Keratinocyte (primary cell): ENCODE results near the gene UROC1.

Source experiments
- CTCF ChIP-seq, 3 experiments: IDR thresholded peaks in 1 of 3; conservative IDR thresholded peaks in 1 of 3; optimal IDR thresholded peaks in 1 of 3; 2 replicates in 2 of 3; 3 replicates in 1 of 3; pipeline versions ENCODE3 to v1.5.1; 2011; ENCODE audit warnings: low read length in 3 of 3, mild to moderate bottlenecking in 3 of 3, moderate library complexity in 2 of 3, control low read depth in 1 of 3, inconsistent platforms in 1 of 3; ENCODE audit not compliant: insufficient read depth in 2 of 3; ENCODE audit errors: extremely low read depth in 1 of 3
- EZH2 ChIP-seq: IDR thresholded peaks from one replicate; pipeline ENCODE4 v1.6.1; 2012; ENCODE audit warnings: inconsistent platforms, mild to moderate bottlenecking, low read length, moderate library complexity

GRCh38 chr3:126540951-126541627 lies 23.5 kb upstream of the UROC1 start:
- TF ChIP-seq CTCF (optimal IDR thresholded peaks at IDR 0.05 in 1 of 3, IDR thresholded peaks at IDR 0.05 in 1 of 3, conservative IDR thresholded peaks at IDR 0.05 in 1 of 3; ENCODE audit: extremely low read depth in 1 of 3, insufficient read depth in 2 of 3, low read length in 3 of 3) (no peak), EZH2 (no peak)
